HG03378 (cell line): ENCODE data around the gene FBXO15.

Experiments
- ATAC-seq: cut with Tn5 transposase; IDR thresholded peaks from one replicate; pipeline ENCODE4 v1.9.1; 2021; ENCODE audit warnings: mild to moderate bottlenecking, moderate library complexity; ENCODE audit not compliant: unreplicated experiment

FBXO15 gene

GRCh38 chr18:74153793-74154192 lies 6.2 kb upstream of the FBXO15 start:
- ATAC-seq, result no peak

- no peak for ATAC-seq
Measured at GRCh38 chr18:74153377-74153776, 5.7 kb upstream of the FBXO15 start.

- ATAC-seq, result no peak
Measured at GRCh38 chr18:74152857-74153256, 5.2 kb upstream of the FBXO15 start.

GRCh38 chr18:74152270-74152669 lies 4.6 kb upstream of the FBXO15 start:
- no peak for ATAC-seq

- ATAC-seq, result no peak
Measured at GRCh38 chr18:74149878-74150277, 2.2 kb upstream of the FBXO15 start.

GRCh38 chr18:74148543-74149070 lies 973 bp upstream of the FBXO15 start:
- ATAC-seq, result peak; percentile 22

GRCh38 chr18:74147491-74147778 lies 199 bp downstream of the FBXO15 start:
- ATAC-seq, result no peak

GRCh38 chr18:74146756-74147155 lies 878 bp downstream of the FBXO15 start:
- ATAC-seq, result no peak

GRCh38 chr18:74142252-74142651 lies 5.4 kb downstream of the FBXO15 start:
- no peak for ATAC-seq

- no peak for ATAC-seq
Measured at GRCh38 chr18:74141667-74142066, 6.0 kb downstream of the FBXO15 start.

GRCh38 chr18:74140582-74140981 lies 7.1 kb downstream of the FBXO15 start:
- no peak for ATAC-seq

GRCh38 chr18:74139888-74140287 lies 7.7 kb downstream of the FBXO15 start:
- ATAC-seq, result peak; percentile 93

GRCh38 chr18:74139411-74139810 lies 8.2 kb downstream of the FBXO15 start:
- peak; percentile 7 for ATAC-seq

GRCh38 chr18:74137920-74138538 lies 9.6 kb downstream of the FBXO15 start:
- no peak for ATAC-seq

GRCh38 chr18:74132201-74132600 lies 15.4 kb downstream of the FBXO15 start:
- no peak for ATAC-seq

GRCh38 chr18:74131124-74131523 lies 16.5 kb downstream of the FBXO15 start:
- ATAC-seq, result no peak

GRCh38 chr18:74128159-74128558 lies 19.5 kb downstream of the FBXO15 start:
- no peak for ATAC-seq

GRCh38 chr18:74126684-74127655 lies 20.7 kb downstream of the FBXO15 start:
- no peak for ATAC-seq

GRCh38 chr18:74124642-74125041 lies 23.0 kb downstream of the FBXO15 start:
- ATAC-seq, result no peak

GRCh38 chr18:74123200-74123599 lies 24.4 kb downstream of the FBXO15 start:
- ATAC-seq, result no peak

- no peak for ATAC-seq
Measured at GRCh38 chr18:74116633-74117554, 30.7 kb downstream of the FBXO15 start.
